GM12878 (cell line): ENCODE measurements around the gene CLIP3. TPM values are rescaled to one million over a fixed set of nuclear protein-coding genes. Genes with fewer than 3 reads are reported as not detected.

ENCODE experiments used
- ATAC-seq: fragments of 200-7000 bp; cut with Tn5 transposase; 3 replicates; pipeline ENCODE4 v1.9.1; 2020; ENCODE audit warnings: mild to moderate bottlenecking, moderate library complexity
- BruUV-seq: library from RNA; stranded (reverse); fragments of 400-500 nt; replicated peaks from 2 replicates; lab custom pipeline; 2021; lab: Mats Ljungman, UMichigan
- CTCF ChIA-PET: fragments of 300-600 bp; sonication (Branson Sonifier 250); formaldehyde crosslinking; extraction: SDS; loops from one replicate; lab custom pipeline; 2021; ENCODE audit warnings: inconsistent platforms; lab: Yijun Ruan, JAX
- POLR2A ChIA-PET: fragments of 350-600 bp; formaldehyde crosslinking; extraction: SDS; loops from one replicate; lab custom pipeline; 2021; ENCODE audit warnings: inconsistent platforms; lab: Charles Lee
- RAD21 ChIA-PET: fragments of 300-600 bp; sonication (Branson Sonifier 250); formaldehyde crosslinking; loops from one replicate; lab custom pipeline; 2023; ENCODE audit warnings: antibody characterized with exemption; ENCODE audit not compliant: unreplicated experiment; lab: Charles Lee
- SMC1A ChIA-PET: fragments of 300-600 bp; sonication (Branson Sonifier 250); formaldehyde crosslinking; loops from one replicate; lab custom pipeline; 2023; ENCODE audit not compliant: unreplicated experiment, uncharacterized antibody; lab: Charles Lee
- DNase-seq: peaks from one replicate; pipeline ENCODE4 v3.0.0-alpha.2; 2011; ENCODE audit warnings: low read depth, low spot score
- FAIRE-seq: peaks from 3 replicates; lab custom pipeline; 2011; peaks lifted over from hg19 to GRCh38; lab: Jason Lieb, UNC
- H2AFZ ChIP-seq: 2 replicates; pipeline ENCODE4 v1.6.0; 2011; ENCODE audit warnings: low read depth, low read length, control low read depth; ENCODE audit not compliant: control insufficient read depth
- H3K27ac ChIP-seq: 2 replicates; pipeline ENCODE4 v1.5.1; 2011; ENCODE audit warnings: control low read depth; ENCODE audit not compliant: control insufficient read depth, insufficient read depth
- H3K27me3 ChIP-seq, 2 experiments: replicated peaks in 1 of 2; 2 replicates each; pipeline versions ENCODE4 v1.6.0 to v1.6.1; 2011; ENCODE audit warnings: low read length in 1 of 2; ENCODE audit not compliant: control insufficient read depth in 2 of 2, insufficient read depth in 2 of 2
- H3K36me3 ChIP-seq, 2 experiments: 2 replicates each; pipeline ENCODE4 v1.5.1; 2011; ENCODE audit warnings: low read length in 1 of 2; ENCODE audit not compliant: control insufficient read depth in 2 of 2, insufficient read depth in 2 of 2
- H3K4me1 ChIP-seq: 2 replicates; pipeline ENCODE4 v1.6.1; 2011; ENCODE audit warnings: mild to moderate bottlenecking, low read length, moderate library complexity, mixed read lengths; ENCODE audit not compliant: control insufficient read depth, insufficient read depth
- H3K4me2 ChIP-seq: 2 replicates; pipeline ENCODE4 v1.6.0; 2011; ENCODE audit warnings: control low read depth; ENCODE audit not compliant: control insufficient read depth, insufficient read depth
- H3K4me3 ChIP-seq: fragments of 200-600 bp; sonication (generic); 2 replicates; pipeline ENCODE4 v1.5.1; 2016
- H3K79me2 ChIP-seq: 2 replicates; pipeline ENCODE4 v1.6.0; 2011; ENCODE audit warnings: low read length; ENCODE audit not compliant: control insufficient read depth, insufficient read depth
- H3K9ac ChIP-seq: 2 replicates; pipeline ENCODE4 v1.8.0; 2011; ENCODE audit warnings: low read length, control low read depth, mixed read lengths; ENCODE audit not compliant: control insufficient read depth, insufficient read depth
- H3K9me3 ChIP-seq: replicated peaks from 3 replicates; pipeline ENCODE4 v1.5.1; 2011; ENCODE audit warnings: mild to moderate bottlenecking, low read length; ENCODE audit not compliant: control insufficient read depth, insufficient read depth
- H4K20me1 ChIP-seq: 2 replicates; pipeline ENCODE4 v1.6.0; 2011; ENCODE audit not compliant: control insufficient read depth, insufficient read depth
- CEBPZ ChIP-seq: fragments of 150-350 bp; IDR thresholded peaks from 2 replicates; pipeline ENCODE4 v1.6.1; 2016; ENCODE audit warnings: low read depth, low read length
- E2F4 ChIP-seq: IDR thresholded peaks from 2 replicates; pipeline ENCODE4 v1.6.1; 2012; ENCODE audit warnings: low read depth, low read length, improper control_type of control experiment
- EGR1 ChIP-seq, 2 experiments: IDR thresholded peaks; 1 replicate in 1 of 2; 2 replicates in 1 of 2; pipeline ENCODE4 v1.6.1; 2011 to 2012; ENCODE audit warnings: low read depth in 2 of 2, low read length in 2 of 2, borderline replicate concordance in 1 of 2, mild to moderate bottlenecking in 1 of 2, moderate library complexity in 1 of 2
- ESRRA ChIP-seq: IDR thresholded peaks from 2 replicates; pipeline ENCODE4 v1.6.1; 2012; ENCODE audit warnings: mild to moderate bottlenecking, low read length, improper control_type of control experiment
- PAX5 ChIP-seq: IDR thresholded peaks from 2 replicates; pipeline ENCODE4 v1.6.1; 2011; ENCODE audit warnings: low read depth, low read length, borderline replicate concordance
- PBX3 ChIP-seq: IDR thresholded peaks from 2 replicates; pipeline ENCODE4 v1.6.1; 2011; ENCODE audit warnings: mild to moderate bottlenecking, low read depth, low read length, moderate library complexity; ENCODE audit not compliant: insufficient replicate concordance
- RB1 ChIP-seq: fragments of 450-650 bp; formaldehyde crosslinking; IDR thresholded peaks from 2 replicates; pipeline ENCODE4 v1.6.1; 2017; ENCODE audit warnings: mild to moderate bottlenecking, borderline replicate concordance
- RELA ChIP-seq: fragments of 450-650 bp; IDR thresholded peaks from 2 replicates; pipeline ENCODE4 v1.8.0; 2014; ENCODE audit warnings: borderline replicate concordance; ENCODE audit not compliant: partially characterized antibody
- RUNX3 ChIP-seq: IDR thresholded peaks from 2 replicates; pipeline ENCODE4 v1.6.1; 2012; ENCODE audit warnings: low read length, inconsistent platforms
- SIX5 ChIP-seq: IDR thresholded peaks from 2 replicates; pipeline ENCODE4 v1.6.1; 2011; ENCODE audit warnings: mild to moderate bottlenecking, low read depth, low read length, moderate library complexity; ENCODE audit not compliant: severe bottlenecking
- SP1 ChIP-seq: IDR thresholded peaks from one replicate; pipeline ENCODE4 v1.6.1; 2011; ENCODE audit warnings: low read depth, low read length
- TBL1XR1 ChIP-seq: IDR thresholded peaks from 2 replicates; pipeline ENCODE4 v1.6.1; 2012; ENCODE audit warnings: low read depth, low read length, improper control_type of control experiment
- ZNF384 ChIP-seq: IDR thresholded peaks from 2 replicates; pipeline ENCODE4 v1.6.1; 2012; ENCODE audit warnings: low read depth, mild to moderate bottlenecking, low read length, improper control_type of control experiment, borderline replicate concordance
- WGBS: methylation state at CpG from one replicate; pipeline ENCODE4 v1.1.6; 2016; ENCODE audit warnings: low lambda C conversion rate; ENCODE audit not compliant: insufficient replicate concordance, insufficient coverage; ENCODE audit errors: missing lambda C conversion rate; 5-methylcytosine and 5-hydroxymethylcytosine counted together
- in situ Hi-C: fragments of 300-500 bp; cut with MboI; formaldehyde crosslinking; loops from 9 replicates; pipeline ENCODE4 v1.14.3; 2018; ENCODE audit warnings: mixed read lengths
- intact Hi-C: fragments of 100-400 bp; cut with micrococcal nuclease; formaldehyde crosslinking; loops from one replicate; pipeline ENCODE4 v1.14.2; 2022; ENCODE audit not compliant: unreplicated experiment
- polyA plus RNA-seq, 11 experiments: library from polyadenylated mRNA; depleted of rRNA in 4 of 11; unstranded in 6 of 11; stranded (reverse) in 5 of 11; fragments of >200 nt; fragmentation: Nextera tagmentation in 4 of 11; fragmentation: Illumina TruSeq in 1 of 11; extraction: Ambion mirVana in 4 of 11; extraction: Trizol in 1 of 11; gene quantifications; 1 replicate in 1 of 11; 2 replicates in 10 of 11; pipeline versions ENCODE4 v1.2.1 to v1.2.3, GENCODE V29; 2011 to 2016; ENCODE audit warnings: inconsistent platforms in 2 of 11, missing spikeins in 2 of 11, low read depth in 1 of 11
- total RNA-seq, 4 experiments: library from RNA; depleted of rRNA in 3 of 4; stranded (reverse); fragments of >200 nt in 3 of 4; fragmentation: Illumina TruSeq in 1 of 4; extraction: Trizol in 1 of 4; gene quantifications; 2 replicates each; pipeline versions ENCODE4 v1.2.1 to v1.2.3, GENCODE V29; 2013 to 2021

CLIP3 gene
- total and polyA plus RNA-seq, 10 of the 15 experiments (the other 5 are each of a cell fraction or from before 2014, with no cell fraction given), result 0.09 to 2.7 (median 0.45) TPM; not detected in 1

GRCh38 chr19:36014012-36014924 lies 18.4 kb downstream of the CLIP3 start, which contains the start of gene ALKBH6:
Gene ALKBH6 (minus strand): TSS chr19:36014213. CDS start chr19:36013397, 816 bp downstream.
- ChIA-PET SMC1A (interaction anchor here (0.6 to 1.0 kb wide), 4 partner anchors 13 to 39 kb away, joined by 3 to 5 read pairs (median 4); no protein-coding TSS in a partner anchor), RAD21 (interaction anchor here (0.7 to 1.7 kb wide), 10 partner anchors 17 to 312 kb away, joined by 3 to 6 read pairs (median 3); partner anchors contain the start of genes POLR2I, TBCB and THAP8), POLR2A (interaction anchor here (0.5 to 1.5 kb wide), 11 partner anchors 10 to 1356 kb away, joined by 3 to 8 read pairs (median 4); partner anchors contain the start of genes POLR2I, SDHAF1, TBCB and THAP8), CTCF (interaction anchor here (0.6 to 1.5 kb wide), 8 partner anchors 11 to 404 kb away, joined by 3 to 7 read pairs (median 4); no protein-coding TSS in a partner anchor)
- BruUV-seq, result TSS peak; percentile 86
- Histone ChIP-seq H3K4me2 (peak within 1 kb of the TSS; percentile 86), H3K27ac (peak within 1 kb of the TSS; percentile 91), H2AFZ (peak within 1 kb of the TSS; percentile 88), H3K4me3 (peak within 1 kb of the TSS; percentile 97), H3K9me3 (no peaks in the 10 kb centered on the region), H3K79me2 (peaks cover 16% of the 10 kb centered on the region), H3K36me3 (no peaks in the 10 kb centered on the region; a peak in 1 of 4 replicates), H3K4me1 (no peaks in the 10 kb centered on the region; the same call in 1 of the 2 replicates), H4K20me1 (no peaks in the 10 kb centered on the region), H3K9ac (peak within 1 kb of the TSS; percentile 97), H3K27me3 (no peaks in the 10 kb centered on the region)
- intact Hi-C loops (loop anchor here (5.0 kb wide), 1 partner anchor 38 kb away; the partner anchor contains the start of genes THAP8 and WDR62), in situ Hi-C loops (no loop called here)
- DNase-seq (peak; percentile 96), ATAC-seq (peak; percentile 98), FAIRE-seq (peak; percentile 99)
- WGBS, result under 1% methylated on average over 42 of the region's 42 CpGs
- TF ChIP-seq PAX5 (peak; percentile 95), SIX5 (peak; percentile 16), ZNF384 (no peak), EGR1 (IDR thresholded peaks at IDR 0.05; ENCODE audit: borderline replicate concordance in 1 of 2, low read depth in 2 of 2, low read length in 2 of 2) (peak in 1 of 2 experiments; percentile 81; a peak in 2 of 3 replicates), ESRRA (no peak), CEBPZ (peak; percentile 86), RB1 (peak; percentile 56; the same call in 1 of the 2 replicates), PBX3 (peak; percentile 28), SP1 (peak; percentile 92), E2F4 (peak; percentile 84), RELA (no peak), TBL1XR1 (no peak), RUNX3 (peak; percentile 45)
